Panc1 (cell line): ENCODE results near the gene SNX22. TPM values are rescaled to one million over a fixed set of nuclear protein-coding genes. Genes with fewer than 3 reads are reported as not detected.
A peak's percentile ranks its signal among the peaks of the same experiment; 100 is the strongest.

Source experiments
- ATAC-seq: fragments of 200-7000 bp; cut with Tn5 transposase; 2 replicates; pipeline ENCODE4 v1.9.1; 2020; ENCODE audit warnings: mild to moderate bottlenecking, moderate library complexity
- Bru-seq: library from RNA; stranded (reverse); fragments of 400-500 nt; gene quantifications from one replicate; lab custom pipeline; 2021; lab: Mats Ljungman, UMichigan
- BruChase-seq, 2 experiments: library from RNA; stranded (reverse); fragments of 400-500 nt; gene quantifications; one replicate each; lab custom pipeline; 2021; lab: Mats Ljungman, UMichigan
- BruUV-seq: library from RNA; stranded (reverse); fragments of 400-500 nt; replicated peaks from 2 replicates; lab custom pipeline; 2021; lab: Mats Ljungman, UMichigan
- CTCF ChIA-PET: fragments of 300-600 bp; sonication (Branson Sonifier 250); formaldehyde crosslinking; loops from one replicate; lab custom pipeline; 2022; ENCODE audit warnings: antibody characterized with exemption; lab: Charles Lee
- POLR2A ChIA-PET: fragments of 300-600 bp; sonication (Branson Sonifier 250); formaldehyde crosslinking; loops from one replicate; lab custom pipeline; 2022; ENCODE audit warnings: antibody characterized with exemption; lab: Charles Lee
- DNase-seq: peaks from one replicate; pipeline ENCODE4 v3.0.0-alpha.2; 2010; ENCODE audit warnings: low read depth, low spot score
- H3K27ac ChIP-seq: 2 replicates; pipeline ENCODE4 v1.5.1; 2011; ENCODE audit warnings: mild to moderate bottlenecking, low read length, inconsistent platforms
- H3K27me3 ChIP-seq: fragments of 200-500 bp; sonication (Bioruptor generic); 2 replicates; pipeline ENCODE4 v1.6.0; 2014; ENCODE audit warnings: low read length, inconsistent platforms; ENCODE audit not compliant: control insufficient read depth, insufficient read depth
- H3K36me3 ChIP-seq: fragments of 200-500 bp; sonication (Bioruptor generic); 2 replicates; pipeline ENCODE4 v1.5.1; 2014; ENCODE audit warnings: inconsistent platforms, mild to moderate bottlenecking, low read length, moderate library complexity; ENCODE audit not compliant: control insufficient read depth, insufficient read depth
- H3K4me1 ChIP-seq: 2 replicates; pipeline ENCODE4 v1.5.1; 2011; ENCODE audit warnings: inconsistent platforms, mild to moderate bottlenecking, low read length, moderate library complexity; ENCODE audit not compliant: control insufficient read depth, insufficient read depth
- H3K4me3 ChIP-seq, 2 experiments: 2 replicates each; pipeline ENCODE4 v1.5.1; 2011 to 2012; ENCODE audit warnings: low read depth in 2 of 2, low read length in 2 of 2, mild to moderate bottlenecking in 2 of 2, inconsistent platforms in 1 of 2, moderate library complexity in 1 of 2
- H3K9me3 ChIP-seq: fragments of 200-500 bp; sonication (Bioruptor generic); 2 replicates; pipeline ENCODE4 v1.5.1; 2014; ENCODE audit warnings: low read depth, mild to moderate bottlenecking, inconsistent platforms, low read length, moderate library complexity; ENCODE audit not compliant: control insufficient read depth, insufficient read depth
- POLR2AphosphoS5 ChIP-seq: IDR thresholded peaks from 2 replicates; pipeline ENCODE4 v1.6.1; 2012; ENCODE audit warnings: mild to moderate bottlenecking, low read depth, low read length, moderate library complexity
- SIN3A ChIP-seq: IDR thresholded peaks from 2 replicates; pipeline ENCODE4 v1.6.1; 2012; ENCODE audit warnings: low read depth, mild to moderate bottlenecking, low read length, moderate library complexity, borderline replicate concordance; ENCODE audit not compliant: insufficient read depth
- TCF7L2 ChIP-seq: IDR thresholded peaks from 2 replicates; pipeline ENCODE4 v1.6.1; 2011; ENCODE audit warnings: mild to moderate bottlenecking, low read depth, low read length, inconsistent platforms
- in situ Hi-C: cut with HindIII; loops from 2 replicates; pipeline ENCODE4 v1.10.0; 2016; ENCODE audit warnings: low sequenced_read_pairs, low pct_unique_long_range_greater_than_20kb
- intact Hi-C: fragments of 100-400 bp; cut with micrococcal nuclease; formaldehyde crosslinking; loops from one replicate; pipeline ENCODE4 v1.10.0; 2022; ENCODE audit not compliant: unreplicated experiment
- long read RNA-seq: library from polyadenylated mRNA; unstranded; transcript quantifications from one replicate; pipeline ENCODE4 v2.0.0, GENCODE V29; 2021; ENCODE audit not compliant: unreplicated experiment
- polyA plus RNA-seq: library from polyadenylated mRNA; unstranded; fragments of >200 nt; gene quantifications from one replicate; pipeline ENCODE4 v1.2.1, GENCODE V29; 2012; ENCODE audit warnings: missing spikeins; ENCODE audit not compliant: insufficient read length
- total RNA-seq: library from RNA; stranded (reverse); gene quantifications from one replicate; pipeline ENCODE4 v1.2.1, GENCODE V29; 2021; ENCODE audit not compliant: unreplicated experiment
- TF ChIP-seq, protein P1 (sequence below): fragments of 450-650 bp; IDR thresholded peaks from 2 replicates; pipeline ENCODE4 v1.5.1; 2017; ENCODE audit warnings: mild to moderate bottlenecking
- TF ChIP-seq, protein P2 (sequence below), 2 experiments: IDR thresholded peaks; 2 replicates each; pipeline ENCODE4 v1.6.1; 2011 to 2012; ENCODE audit warnings: low read depth in 2 of 2, control low read depth in 1 of 2, low read length in 1 of 2, mild to moderate bottlenecking in 1 of 2, moderate library complexity in 1 of 2; ENCODE audit not compliant: insufficient read depth in 1 of 2

Gene SNX22
- total RNA-seq (2.3 TPM), Bru-seq, nascent RNA (percentile 42 among the genes with signal in this experiment), BruChase-seq, experiment 1, labeled RNA remaining after a 2-hour chase (percentile 44 among the genes with signal in this experiment), BruChase-seq, experiment 2, labeled RNA remaining after a 6-hour chase (percentile 45 among the genes with signal in this experiment)
- 2.8 TPM for polyA plus RNA-seq
- long read RNA-seq, partial matches to known transcripts = 0 of 3 reads
- long read RNA-seq, other reads (novel, unspliced or antisense) = 3 of 3 reads

DNA sequence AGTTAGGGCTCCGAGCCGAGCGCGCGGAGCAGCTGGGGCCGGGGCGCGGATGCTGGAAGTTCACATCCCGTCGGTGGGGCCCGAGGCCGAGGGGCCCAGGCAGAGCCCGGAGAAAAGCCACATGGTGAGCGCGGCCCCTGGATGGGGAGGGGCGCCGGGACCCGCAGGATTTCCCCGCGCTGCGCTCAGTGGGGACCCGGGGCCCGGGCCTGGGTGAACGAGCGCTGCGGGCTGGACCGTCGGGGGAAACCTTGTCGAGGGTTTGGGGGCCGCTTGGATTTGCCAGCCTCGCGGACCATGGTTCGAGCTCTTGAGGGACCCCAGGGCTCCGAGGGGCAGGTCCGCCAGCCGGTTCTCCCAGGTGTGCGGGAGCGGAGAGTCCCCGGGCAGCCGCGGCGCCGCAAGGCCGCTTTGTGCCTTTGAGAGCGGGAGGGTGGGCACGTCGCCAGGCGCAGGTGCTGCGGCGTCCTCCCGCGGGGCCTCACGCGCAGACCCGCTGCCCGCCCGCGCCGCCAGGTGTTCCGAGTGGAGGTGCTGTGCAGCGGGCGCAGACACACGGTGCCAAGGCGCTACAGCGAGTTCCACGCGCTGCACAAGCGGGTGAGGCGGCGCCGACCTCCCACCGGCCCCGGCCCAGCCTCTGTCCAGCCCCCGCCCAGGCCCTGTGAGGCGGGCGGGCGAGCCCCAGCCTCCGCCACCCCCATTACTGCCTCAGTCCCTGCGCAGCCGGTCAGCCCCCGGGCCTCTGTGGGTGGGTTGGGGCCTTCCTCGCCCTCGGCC lies at the start of gene SNX22:
TSS of gene SNX22 (plus strand) at position 5 of the 780 bp plus-strand sequence. CDS start at position 50, 45 bp downstream.
- peak; percentile 3; the same call in 1 of the 2 replicates for ATAC-seq
- CTCF ChIA-PET = interaction anchor here (1.3 kb wide), 1 partner anchor 58 kb away, joined by 10 read pairs; the partner anchor contains the start of gene CIAO2A

DNA sequence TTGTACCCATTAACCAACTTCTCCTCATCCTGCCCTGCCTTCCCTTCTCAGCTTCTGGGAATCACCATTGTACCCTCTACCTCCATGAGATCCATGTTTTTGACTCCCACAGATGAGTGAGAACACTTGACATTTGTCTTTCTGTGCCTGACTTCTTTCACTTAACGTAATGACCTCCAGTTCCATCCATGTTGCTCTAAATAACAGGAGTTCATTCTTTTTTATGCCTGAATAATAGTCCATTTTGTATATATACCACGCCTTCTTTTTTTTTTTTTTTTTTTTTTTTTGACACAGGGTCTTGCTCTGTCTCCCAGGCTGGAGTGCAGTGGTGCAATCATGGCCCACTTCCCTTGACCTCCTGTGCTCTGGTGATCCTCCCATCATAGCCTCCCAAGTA lies 49.0 kb upstream of the SNX22 start:
- CTCF ChIA-PET = interaction anchor here (0.5 kb wide), 1 partner anchor 11 kb away, joined by 6 read pairs; no protein-coding TSS in a partner anchor
- no TSS peak for BruUV-seq
- Histone ChIP-seq H3K27me3 (no peaks in the 10 kb centered on the region), H3K27ac (no peak overlapping the region), H3K36me3 (no peaks in the 10 kb centered on the region), H3K9me3 (no peaks in the 10 kb centered on the region), H3K4me3 (no peak overlapping the region), H3K4me1 (peaks cover 10% of the 10 kb centered on the region)
- intact Hi-C loops (no loop called here), in situ Hi-C loops (no loop called here)
- ATAC-seq = no peak
- POLR2A ChIA-PET = no interaction called here
- no peak for TF ChIP-seq SIN3A
- DNase-seq = no peak

More for the DNA sequence above, at the start of gene SNX22:
- in situ Hi-C loops = no loop called here
- no TSS peak for BruUV-seq
- H3K9me3 ChIP-seq = no peaks in the 10 kb centered on the region
- DNase-seq = no peak
- H3K27me3 ChIP-seq = no peaks in the 10 kb centered on the region
- POLR2A ChIA-PET = no interaction called here
- H3K27ac ChIP-seq = peak within 1 kb of the TSS; percentile 26; the same call in 1 of the 2 replicates
- H3K36me3 ChIP-seq = no peaks in the 10 kb centered on the region; the same call in 1 of the 2 replicates
- peak within 1 kb of the TSS; percentile 53 to 68 for H3K4me3 ChIP-seq
- intact Hi-C loops = no loop called here
- peaks cover 9% of the 10 kb centered on the region for H3K4me1 ChIP-seq
- TF ChIP-seq POLR2AphosphoS5 (no peak), TCF7L2 (no peak), SIN3A (0 out of 2 replicates have a peak, but pooled peaks have one; percentile 6)
- TF ChIP-seq, protein P1, sequence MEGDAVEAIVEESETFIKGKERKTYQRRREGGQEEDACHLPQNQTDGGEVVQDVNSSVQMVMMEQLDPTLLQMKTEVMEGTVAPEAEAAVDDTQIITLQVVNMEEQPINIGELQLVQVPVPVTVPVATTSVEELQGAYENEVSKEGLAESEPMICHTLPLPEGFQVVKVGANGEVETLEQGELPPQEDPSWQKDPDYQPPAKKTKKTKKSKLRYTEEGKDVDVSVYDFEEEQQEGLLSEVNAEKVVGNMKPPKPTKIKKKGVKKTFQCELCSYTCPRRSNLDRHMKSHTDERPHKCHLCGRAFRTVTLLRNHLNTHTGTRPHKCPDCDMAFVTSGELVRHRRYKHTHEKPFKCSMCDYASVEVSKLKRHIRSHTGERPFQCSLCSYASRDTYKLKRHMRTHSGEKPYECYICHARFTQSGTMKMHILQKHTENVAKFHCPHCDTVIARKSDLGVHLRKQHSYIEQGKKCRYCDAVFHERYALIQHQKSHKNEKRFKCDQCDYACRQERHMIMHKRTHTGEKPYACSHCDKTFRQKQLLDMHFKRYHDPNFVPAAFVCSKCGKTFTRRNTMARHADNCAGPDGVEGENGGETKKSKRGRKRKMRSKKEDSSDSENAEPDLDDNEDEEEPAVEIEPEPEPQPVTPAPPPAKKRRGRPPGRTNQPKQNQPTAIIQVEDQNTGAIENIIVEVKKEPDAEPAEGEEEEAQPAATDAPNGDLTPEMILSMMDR = no peak
- TF ChIP-seq, protein P2, sequence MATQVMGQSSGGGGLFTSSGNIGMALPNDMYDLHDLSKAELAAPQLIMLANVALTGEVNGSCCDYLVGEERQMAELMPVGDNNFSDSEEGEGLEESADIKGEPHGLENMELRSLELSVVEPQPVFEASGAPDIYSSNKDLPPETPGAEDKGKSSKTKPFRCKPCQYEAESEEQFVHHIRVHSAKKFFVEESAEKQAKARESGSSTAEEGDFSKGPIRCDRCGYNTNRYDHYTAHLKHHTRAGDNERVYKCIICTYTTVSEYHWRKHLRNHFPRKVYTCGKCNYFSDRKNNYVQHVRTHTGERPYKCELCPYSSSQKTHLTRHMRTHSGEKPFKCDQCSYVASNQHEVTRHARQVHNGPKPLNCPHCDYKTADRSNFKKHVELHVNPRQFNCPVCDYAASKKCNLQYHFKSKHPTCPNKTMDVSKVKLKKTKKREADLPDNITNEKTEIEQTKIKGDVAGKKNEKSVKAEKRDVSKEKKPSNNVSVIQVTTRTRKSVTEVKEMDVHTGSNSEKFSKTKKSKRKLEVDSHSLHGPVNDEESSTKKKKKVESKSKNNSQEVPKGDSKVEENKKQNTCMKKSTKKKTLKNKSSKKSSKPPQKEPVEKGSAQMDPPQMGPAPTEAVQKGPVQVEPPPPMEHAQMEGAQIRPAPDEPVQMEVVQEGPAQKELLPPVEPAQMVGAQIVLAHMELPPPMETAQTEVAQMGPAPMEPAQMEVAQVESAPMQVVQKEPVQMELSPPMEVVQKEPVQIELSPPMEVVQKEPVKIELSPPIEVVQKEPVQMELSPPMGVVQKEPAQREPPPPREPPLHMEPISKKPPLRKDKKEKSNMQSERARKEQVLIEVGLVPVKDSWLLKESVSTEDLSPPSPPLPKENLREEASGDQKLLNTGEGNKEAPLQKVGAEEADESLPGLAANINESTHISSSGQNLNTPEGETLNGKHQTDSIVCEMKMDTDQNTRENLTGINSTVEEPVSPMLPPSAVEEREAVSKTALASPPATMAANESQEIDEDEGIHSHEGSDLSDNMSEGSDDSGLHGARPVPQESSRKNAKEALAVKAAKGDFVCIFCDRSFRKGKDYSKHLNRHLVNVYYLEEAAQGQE (IDR thresholded peaks at IDR 0.05; ENCODE audit: insufficient read depth in 1 of 2, low read depth in 2 of 2, low read length in 1 of 2) = 0 out of 4 replicates have a peak, but pooled peaks of 1 of the 2 experiments have one; percentile 15
